ENCODE measurements around the gene RBM23.
"Not testable (repeated sequence)": the region's sequence is repeated elsewhere in the genome, so short reads cannot be mapped to it uniquely, and the experiment has no call there.

- TF ChIP-seq, protein P1, sequence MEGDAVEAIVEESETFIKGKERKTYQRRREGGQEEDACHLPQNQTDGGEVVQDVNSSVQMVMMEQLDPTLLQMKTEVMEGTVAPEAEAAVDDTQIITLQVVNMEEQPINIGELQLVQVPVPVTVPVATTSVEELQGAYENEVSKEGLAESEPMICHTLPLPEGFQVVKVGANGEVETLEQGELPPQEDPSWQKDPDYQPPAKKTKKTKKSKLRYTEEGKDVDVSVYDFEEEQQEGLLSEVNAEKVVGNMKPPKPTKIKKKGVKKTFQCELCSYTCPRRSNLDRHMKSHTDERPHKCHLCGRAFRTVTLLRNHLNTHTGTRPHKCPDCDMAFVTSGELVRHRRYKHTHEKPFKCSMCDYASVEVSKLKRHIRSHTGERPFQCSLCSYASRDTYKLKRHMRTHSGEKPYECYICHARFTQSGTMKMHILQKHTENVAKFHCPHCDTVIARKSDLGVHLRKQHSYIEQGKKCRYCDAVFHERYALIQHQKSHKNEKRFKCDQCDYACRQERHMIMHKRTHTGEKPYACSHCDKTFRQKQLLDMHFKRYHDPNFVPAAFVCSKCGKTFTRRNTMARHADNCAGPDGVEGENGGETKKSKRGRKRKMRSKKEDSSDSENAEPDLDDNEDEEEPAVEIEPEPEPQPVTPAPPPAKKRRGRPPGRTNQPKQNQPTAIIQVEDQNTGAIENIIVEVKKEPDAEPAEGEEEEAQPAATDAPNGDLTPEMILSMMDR (conservative IDR thresholded peaks at IDR 0.05) = not testable (repeated sequence)
- not testable (repeated sequence) for TF ChIP-seq EZH2 (IDR thresholded peaks at IDR 0.05; ENCODE audit: low read depth)
Measured at GRCh38 chr14:22854296-22854695, 64.7 kb downstream of the RBM23 start.

Measured in PC-9 (cell line).